ENCODE results near the gene AOPEP.

DNA sequence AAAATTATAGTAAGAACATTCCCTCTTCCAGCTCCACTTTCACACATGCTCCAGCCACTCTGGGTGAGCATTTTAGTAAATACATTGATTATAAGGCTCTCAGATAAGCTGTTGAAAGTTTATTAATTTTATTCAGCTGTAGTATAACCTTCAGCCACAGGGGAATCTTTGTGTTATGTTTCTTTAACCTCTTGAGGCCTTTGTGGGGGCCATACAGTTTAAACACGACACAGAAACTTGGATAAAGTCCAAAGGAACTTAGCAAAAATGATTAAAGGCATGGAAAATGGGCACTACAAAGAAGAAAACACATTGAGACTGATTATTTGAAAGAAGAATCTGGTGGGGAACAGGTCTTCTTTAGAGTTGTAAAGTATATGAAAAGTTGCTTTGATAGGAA, 70.2 kb downstream of the AOPEP start:
- TF ChIP-seq, protein P1, sequence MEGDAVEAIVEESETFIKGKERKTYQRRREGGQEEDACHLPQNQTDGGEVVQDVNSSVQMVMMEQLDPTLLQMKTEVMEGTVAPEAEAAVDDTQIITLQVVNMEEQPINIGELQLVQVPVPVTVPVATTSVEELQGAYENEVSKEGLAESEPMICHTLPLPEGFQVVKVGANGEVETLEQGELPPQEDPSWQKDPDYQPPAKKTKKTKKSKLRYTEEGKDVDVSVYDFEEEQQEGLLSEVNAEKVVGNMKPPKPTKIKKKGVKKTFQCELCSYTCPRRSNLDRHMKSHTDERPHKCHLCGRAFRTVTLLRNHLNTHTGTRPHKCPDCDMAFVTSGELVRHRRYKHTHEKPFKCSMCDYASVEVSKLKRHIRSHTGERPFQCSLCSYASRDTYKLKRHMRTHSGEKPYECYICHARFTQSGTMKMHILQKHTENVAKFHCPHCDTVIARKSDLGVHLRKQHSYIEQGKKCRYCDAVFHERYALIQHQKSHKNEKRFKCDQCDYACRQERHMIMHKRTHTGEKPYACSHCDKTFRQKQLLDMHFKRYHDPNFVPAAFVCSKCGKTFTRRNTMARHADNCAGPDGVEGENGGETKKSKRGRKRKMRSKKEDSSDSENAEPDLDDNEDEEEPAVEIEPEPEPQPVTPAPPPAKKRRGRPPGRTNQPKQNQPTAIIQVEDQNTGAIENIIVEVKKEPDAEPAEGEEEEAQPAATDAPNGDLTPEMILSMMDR (IDR thresholded peaks at IDR 0.05), result no peak
- TF ChIP-seq, protein P2, sequence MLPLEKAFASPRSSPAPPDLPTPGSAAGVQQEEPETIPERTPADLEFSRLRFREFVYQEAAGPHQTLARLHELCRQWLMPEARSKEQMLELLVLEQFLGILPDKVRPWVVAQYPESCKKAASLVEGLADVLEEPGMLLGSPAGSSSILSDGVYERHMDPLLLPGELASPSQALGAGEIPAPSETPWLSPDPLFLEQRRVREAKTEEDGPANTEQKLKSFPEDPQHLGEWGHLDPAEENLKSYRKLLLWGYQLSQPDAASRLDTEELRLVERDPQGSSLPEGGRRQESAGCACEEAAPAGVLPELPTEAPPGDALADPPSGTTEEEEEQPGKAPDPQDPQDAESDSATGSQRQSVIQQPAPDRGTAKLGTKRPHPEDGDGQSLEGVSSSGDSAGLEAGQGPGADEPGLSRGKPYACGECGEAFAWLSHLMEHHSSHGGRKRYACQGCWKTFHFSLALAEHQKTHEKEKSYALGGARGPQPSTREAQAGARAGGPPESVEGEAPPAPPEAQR (CRISPR knock-in tag; IDR thresholded peaks at IDR 0.05), result no peak
- TF ChIP-seq, protein P3, sequence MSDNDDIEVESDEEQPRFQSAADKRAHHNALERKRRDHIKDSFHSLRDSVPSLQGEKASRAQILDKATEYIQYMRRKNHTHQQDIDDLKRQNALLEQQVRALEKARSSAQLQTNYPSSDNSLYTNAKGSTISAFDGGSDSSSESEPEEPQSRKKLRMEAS (CRISPR knock-in tag; IDR thresholded peaks at IDR 0.05), result no peak
- TF ChIP-seq, protein P4, sequence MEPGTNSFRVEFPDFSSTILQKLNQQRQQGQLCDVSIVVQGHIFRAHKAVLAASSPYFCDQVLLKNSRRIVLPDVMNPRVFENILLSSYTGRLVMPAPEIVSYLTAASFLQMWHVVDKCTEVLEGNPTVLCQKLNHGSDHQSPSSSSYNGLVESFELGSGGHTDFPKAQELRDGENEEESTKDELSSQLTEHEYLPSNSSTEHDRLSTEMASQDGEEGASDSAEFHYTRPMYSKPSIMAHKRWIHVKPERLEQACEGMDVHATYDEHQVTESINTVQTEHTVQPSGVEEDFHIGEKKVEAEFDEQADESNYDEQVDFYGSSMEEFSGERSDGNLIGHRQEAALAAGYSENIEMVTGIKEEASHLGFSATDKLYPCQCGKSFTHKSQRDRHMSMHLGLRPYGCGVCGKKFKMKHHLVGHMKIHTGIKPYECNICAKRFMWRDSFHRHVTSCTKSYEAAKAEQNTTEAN (CRISPR knock-in tag; IDR thresholded peaks at IDR 0.05), result no peak
- TF ChIP-seq, protein P5, sequence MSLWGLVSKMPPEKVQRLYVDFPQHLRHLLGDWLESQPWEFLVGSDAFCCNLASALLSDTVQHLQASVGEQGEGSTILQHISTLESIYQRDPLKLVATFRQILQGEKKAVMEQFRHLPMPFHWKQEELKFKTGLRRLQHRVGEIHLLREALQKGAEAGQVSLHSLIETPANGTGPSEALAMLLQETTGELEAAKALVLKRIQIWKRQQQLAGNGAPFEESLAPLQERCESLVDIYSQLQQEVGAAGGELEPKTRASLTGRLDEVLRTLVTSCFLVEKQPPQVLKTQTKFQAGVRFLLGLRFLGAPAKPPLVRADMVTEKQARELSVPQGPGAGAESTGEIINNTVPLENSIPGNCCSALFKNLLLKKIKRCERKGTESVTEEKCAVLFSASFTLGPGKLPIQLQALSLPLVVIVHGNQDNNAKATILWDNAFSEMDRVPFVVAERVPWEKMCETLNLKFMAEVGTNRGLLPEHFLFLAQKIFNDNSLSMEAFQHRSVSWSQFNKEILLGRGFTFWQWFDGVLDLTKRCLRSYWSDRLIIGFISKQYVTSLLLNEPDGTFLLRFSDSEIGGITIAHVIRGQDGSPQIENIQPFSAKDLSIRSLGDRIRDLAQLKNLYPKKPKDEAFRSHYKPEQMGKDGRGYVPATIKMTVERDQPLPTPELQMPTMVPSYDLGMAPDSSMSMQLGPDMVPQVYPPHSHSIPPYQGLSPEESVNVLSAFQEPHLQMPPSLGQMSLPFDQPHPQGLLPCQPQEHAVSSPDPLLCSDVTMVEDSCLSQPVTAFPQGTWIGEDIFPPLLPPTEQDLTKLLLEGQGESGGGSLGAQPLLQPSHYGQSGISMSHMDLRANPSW (CRISPR knock-in tag; conservative IDR thresholded peaks at IDR 0.05; ENCODE audit: low read depth), result no peak

Measured in WTC11 (cell line).